Right atrium auricular region (tissue), 2 donors: ENCODE results near the gene MORC2. TPM values are rescaled to one million over a fixed set of nuclear protein-coding genes. Genes with fewer than 3 reads are reported as not detected.

Experiments
- DNase-seq: peaks from one replicate; pipeline ENCODE4 v3.0.0-alpha.2; 2019; ENCODE audit warnings: low spot score
- H3K27ac ChIP-seq, 2 donors: fragments of 200-600 bp; sonication (generic); 1 replicate in 1 of 2; 2 replicates in 1 of 2; pipeline ENCODE4 v1.5.1; 2016 to 2019
- H3K27me3 ChIP-seq, 2 donors: fragments of 200-600 bp; sonication (generic); one replicate each; pipeline versions ENCODE4 v1.5.1 to v1.6.0; 2017 to 2019
- H3K36me3 ChIP-seq: fragments of 200-600 bp; sonication (generic); one replicate; pipeline ENCODE4 v1.5.1; 2016
- H3K4me1 ChIP-seq, 2 donors: fragments of 200-600 bp; sonication (generic); one replicate each; pipeline versions ENCODE4 v1.5.1 to v1.6.0; 2017 to 2019
- H3K4me3 ChIP-seq, 2 donors: fragments of 200-600 bp; sonication (generic); 1 replicate in 1 of 2; 2 replicates in 1 of 2; pipeline ENCODE4 v1.5.1; 2017 to 2019; ENCODE audit warnings: mild to moderate bottlenecking in 1 of 2, moderate library complexity in 1 of 2
- H3K9me3 ChIP-seq, 2 donors: fragments of 200-600 bp; sonication (generic); one replicate each; pipeline ENCODE4 v1.5.1; 2019
- CTCF ChIP-seq, 2 donors: fragments of 200-600 bp; sonication (generic); IDR thresholded peaks; one replicate each; pipeline ENCODE4 v1.5.1; 2019; ENCODE audit warnings: antibody characterized with exemption in 2 of 2
- total RNA-seq, 2 donors: library from RNA; depleted of rRNA; stranded (reverse); fragments of >200 nt; gene quantifications; one replicate each; pipeline ENCODE4 v1.1.0, GENCODE V29; 2016

MORC2 gene
- total RNA-seq, 2 donors from 2014 or later = 20.1 to 21.0 TPM

GRCh38 chr22:30878516-30879414 is 89.8 kb downstream of the MORC2 start:
- H3K4me1 ChIP-seq = peaks cover 0 to 58% of the 10 kb centered on the region in 2 donors
- no peaks in the 10 kb centered on the region for H3K36me3 ChIP-seq
- no peaks in the 10 kb centered on the region for H3K27me3 ChIP-seq
- H3K27ac ChIP-seq = peak overlapping the region; percentile 59 to 81
- DNase-seq = no peak
- no peak for TF ChIP-seq CTCF (IDR thresholded peaks at IDR 0.05)
- H3K4me3 ChIP-seq = no peak overlapping the region
- H3K9me3 ChIP-seq = no peaks in the 10 kb centered on the region

- peak overlapping the region; percentile 59 to 81 for H3K27ac ChIP-seq
- H3K4me1 ChIP-seq = peaks cover 0 to 58% of the 10 kb centered on the region in 2 donors
- H3K27me3 ChIP-seq = no peaks in the 10 kb centered on the region
- no peak for TF ChIP-seq CTCF (IDR thresholded peaks at IDR 0.05)
- H3K36me3 ChIP-seq = no peaks in the 10 kb centered on the region
- no peak overlapping the region for H3K4me3 ChIP-seq
- H3K9me3 ChIP-seq = no peaks in the 10 kb centered on the region
- DNase-seq = no peak
These were observed 90.7 kb downstream of the MORC2 start for GRCh38 chr22:30877662-30878515.

GRCh38 chr22:30876915-30877553 is 91.5 kb downstream of the MORC2 start:
- Histone ChIP-seq H3K36me3 (no peaks in the 10 kb centered on the region), H3K27ac (peak overlapping the region; percentile 59 to 81), H3K27me3 (no peaks in the 10 kb centered on the region), H3K9me3 (no peaks in the 10 kb centered on the region), H3K4me3 (no peak overlapping the region), H3K4me1 (peaks cover 0 to 56% of the 10 kb centered on the region in 2 donors)
- no peak for DNase-seq
- no peak for TF ChIP-seq CTCF (IDR thresholded peaks at IDR 0.05)

- no peak for TF ChIP-seq CTCF (IDR thresholded peaks at IDR 0.05)
- Histone ChIP-seq H3K9me3 (no peaks in the 10 kb centered on the region), H3K36me3 (no peaks in the 10 kb centered on the region), H3K27me3 (no peaks in the 10 kb centered on the region), H3K4me1 (peaks cover 0 to 48% of the 10 kb centered on the region in 2 donors), H3K27ac (peak overlapping the region; percentile 62 to 81), H3K4me3 (no peak overlapping the region)
- DNase-seq = no peak
These were observed 92.3 kb downstream of the MORC2 start for GRCh38 chr22:30876221-30876751.

- Histone ChIP-seq H3K36me3 (no peaks in the 10 kb centered on the region), H3K9me3 (no peaks in the 10 kb centered on the region), H3K4me3 (no peak overlapping the region), H3K4me1 (peaks cover 0 to 43% of the 10 kb centered on the region in 2 donors), H3K27me3 (no peaks in the 10 kb centered on the region), H3K27ac (peak overlapping the region; percentile 62 to 81)
- no peak for TF ChIP-seq CTCF (IDR thresholded peaks at IDR 0.05)
- DNase-seq = no peak
These were observed 92.9 kb downstream of the MORC2 start for GRCh38 chr22:30875481-30876215.
